Liver (tissue), 3 donors: ENCODE data around the gene PITX2.

ENCODE experiments used
- CTCF ChIP-seq: fragments of 150-350 bp; IDR thresholded peaks from 2 replicates; pipeline ENCODE4 v1.5.1; 2017; ENCODE audit warnings: improper control_type of control experiment, low read depth, low read length; ENCODE audit not compliant: missing input control
- EGR1 ChIP-seq, 2 donors: IDR thresholded peaks; 2 replicates each; pipeline ENCODE4 v1.6.1; 2016 to 2018; ENCODE audit warnings: antibody characterized with exemption in 2 of 2, low read depth in 2 of 2
- ZBTB33 ChIP-seq: IDR thresholded peaks from 2 replicates; pipeline ENCODE4 v1.6.1; 2016; ENCODE audit warnings: antibody characterized with exemption
- donor health status: healthy.
- donor health status: healthy.

- TF ChIP-seq CTCF (no peak), ZBTB33 (no peak), EGR1 (IDR thresholded peaks at IDR 0.05; ENCODE audit: low read depth in 2 of 2) (no peak)
These were observed 33.6 kb downstream of the PITX2 start for GRCh38 chr4:110589297-110589696.
